Measurements from ENCODE around the gene MUCL3. TPM values are rescaled to one million over a fixed set of nuclear protein-coding genes. Genes with fewer than 3 reads are reported as not detected.

The MUCL3 gene
- total and polyA plus RNA-seq, 10 of the 15 experiments (the other 5 are each of a cell fraction or from before 2014, with no cell fraction given) = 0.03 to 1.4 (median 0.61) TPM

- TF ChIP-seq ETV6 (conservative IDR thresholded peaks at IDR 0.05 in 1 of 2, IDR thresholded peaks at IDR 0.05 in 1 of 2; ENCODE audit: borderline replicate concordance in 1 of 2, low read depth in 1 of 2) = no peak
- TF ChIP-seq SMARCA5 (IDR thresholded peaks at IDR 0.05) = no peak
- no peak for TF ChIP-seq ZNF217 (IDR thresholded peaks at IDR 0.05)
- no peak for TF ChIP-seq MTA3 (IDR thresholded peaks at IDR 0.05; ENCODE audit: borderline replicate concordance, low read length)
- no peak for TF ChIP-seq POLR2A (IDR thresholded peaks at IDR 0.05; ENCODE audit: low read depth, low read length)
- no peak for TF ChIP-seq HDAC2 (IDR thresholded peaks at IDR 0.05)
Observed at GRCh38 chr6:30981942-30982772, 41.4 kb downstream of the MUCL3 start (continued).

- no peak for FAIRE-seq
- no TSS peak for BruUV-seq (replicated peaks)
- DNase-seq (ENCODE audit: low read depth, low spot score) = no peak
- TF ChIP-seq FOXM1 (IDR thresholded peaks at IDR 0.05; ENCODE audit: low read depth, low read length) = no peak
- TF ChIP-seq CBX3 (IDR thresholded peaks at IDR 0.05; ENCODE audit: borderline replicate concordance, low read depth) = no peak
- TF ChIP-seq HDAC2 (IDR thresholded peaks at IDR 0.05) = no peak
- no peak for TF ChIP-seq RAD51 (IDR thresholded peaks at IDR 0.05)
- TF ChIP-seq PAX8 (IDR thresholded peaks at IDR 0.05) = no peak
- TF ChIP-seq NFYB (IDR thresholded peaks at IDR 0.05; ENCODE audit: insufficient read depth, low read depth, low read length) = no peak
- no peak for TF ChIP-seq PRDM15 (CRISPR knock-in tag; IDR thresholded peaks at IDR 0.05)
- TF ChIP-seq POU2F2 (IDR thresholded peaks at IDR 0.05; ENCODE audit: borderline replicate concordance, low read depth, low read length) = no peak
- no peak for TF ChIP-seq MTA2 (IDR thresholded peaks at IDR 0.05; ENCODE audit: low read depth)
- TF ChIP-seq BMI1 (IDR thresholded peaks at IDR 0.05; ENCODE audit: borderline replicate concordance) = no peak
- no peak for TF ChIP-seq EZH2 (IDR thresholded peaks at IDR 0.05; ENCODE audit: borderline replicate concordance, control insufficient read depth, low read depth, low read length)
- TF ChIP-seq SRF (IDR thresholded peaks at IDR 0.05; ENCODE audit: low read depth in 2 of 2, low read length in 2 of 2) = no peak
- TF ChIP-seq EP300 (IDR thresholded peaks at IDR 0.05; ENCODE audit: borderline replicate concordance in 1 of 2, control insufficient read depth in 1 of 2, low read depth in 2 of 2, low read length in 2 of 2) = no peak
- no peak for TF ChIP-seq CHD2 (IDR thresholded peaks at IDR 0.05; ENCODE audit: borderline replicate concordance, low read depth, low read length)
- no peak for TF ChIP-seq IKZF1 (conservative IDR thresholded peaks at IDR 0.05)
- no peak for TF ChIP-seq CEBPB (IDR thresholded peaks at IDR 0.05; ENCODE audit: borderline replicate concordance in 1 of 2, low read depth in 2 of 2, low read length in 2 of 2)
Observed at GRCh38 chr6:30983439-30983838, 42.7 kb downstream of the MUCL3 start, which contains the start of gene MUC21. Gene MUC21 (plus strand): TSS chr6:30983718. CDS start chr6:30983959, 241 bp downstream.

More at GRCh38 chr6:30983439-30983838, 42.7 kb downstream of the MUCL3 start, which contains the start of gene MUC21:
- Histone ChIP-seq H3K4me2 (ENCODE audit: control insufficient read depth, insufficient read depth) (no peak within 1 kb of the TSS), H3K9me3 (replicated peaks; ENCODE audit: control insufficient read depth, insufficient read depth, low read length) (no peaks in the 10 kb centered on the region), H3K79me2 (ENCODE audit: control insufficient read depth, insufficient read depth, low read length) (no peaks in the 10 kb centered on the region), H3K27me3 (replicated peaks in 1 of 2; ENCODE audit: control insufficient read depth in 2 of 2, insufficient read depth in 2 of 2, low read length in 1 of 2) (peaks cover 0 to 2% of the 10 kb centered on the region in 2 experiments; a peak in 3 of 4 replicates), H3K27ac (ENCODE audit: control insufficient read depth, insufficient read depth) (no peak within 1 kb of the TSS), H3K36me3 (ENCODE audit: control insufficient read depth in 2 of 2, insufficient read depth in 2 of 2, low read length in 1 of 2) (no peaks in the 10 kb centered on the region), H3K4me1 (ENCODE audit: control insufficient read depth, insufficient read depth, low read length) (0 out of 2 replicates have a peak, but pooled peaks cover 4% of the 10 kb centered on the region), H2AFZ (ENCODE audit: control insufficient read depth, low read depth, low read length) (no peak within 1 kb of the TSS), H4K20me1 (ENCODE audit: control insufficient read depth, insufficient read depth) (no peaks in the 10 kb centered on the region), H3K9ac (ENCODE audit: control insufficient read depth, insufficient read depth, low read length) (no peak within 1 kb of the TSS), H3K4me3 (no peak within 1 kb of the TSS)
- in situ Hi-C loops (cut with MboI) (no loop called here), intact Hi-C loops (cut with micrococcal nuclease; ENCODE audit: unreplicated experiment) (no loop called here)
- SMC1A ChIA-PET (ENCODE audit: uncharacterized antibody, unreplicated experiment) = interaction anchor here (0.6 kb wide), 1 partner anchor 183 kb away, joined by 3 read pairs; no protein-coding TSS in a partner anchor
- RAD21 ChIA-PET (ENCODE audit: unreplicated experiment) = no interaction called here
- POLR2A ChIA-PET = interaction anchor here (0.5 to 0.6 kb wide), 3 partner anchors 58 to 369 kb away, joined by 3 to 5 read pairs (median 3); no protein-coding TSS in a partner anchor
- ATAC-seq = no peak
- WGBS (ENCODE audit: insufficient coverage, insufficient replicate concordance, low lambda C conversion rate, missing lambda C conversion rate) = 36% methylated on average over 6 of the region's 6 CpGs
- CTCF ChIA-PET = no interaction called here
